ENCODE measurements around the gene RC3H2. TPM values are rescaled to one million over a fixed set of nuclear protein-coding genes. Genes with fewer than 3 reads are reported as not detected.

Gene RC3H2
- total and polyA plus RNA-seq, 2 of the 13 experiments (the other 11 are each of a cell fraction or from before 2014, with no cell fraction given) = 21.0 to 36.4 TPM

GRCh38 chr9:122936464-122936863 is 31.3 kb upstream of the RC3H2 start (continued):
- TF ChIP-seq TEAD3 (CRISPR knock-in tag; optimal IDR thresholded peaks at IDR 0.05; ENCODE audit: borderline replicate concordance) (peak; percentile 97), ZNF407 (CRISPR knock-in tag; IDR thresholded peaks at IDR 0.05; ENCODE audit: not compliant biosample characterization) (no peak), ZNF296 (CRISPR knock-in tag; conservative IDR thresholded peaks at IDR 0.05) (no peak), ZNF569 (CRISPR knock-in tag; IDR thresholded peaks at IDR 0.05; ENCODE audit: borderline replicate concordance) (0 out of 2 replicates have a peak, but pooled peaks have one; percentile 44), ZNF703 (CRISPR knock-in tag; IDR thresholded peaks at IDR 0.05; ENCODE audit: borderline replicate concordance) (no peak), ZNF629 (CRISPR knock-in tag; conservative IDR thresholded peaks at IDR 0.05) (0 out of 2 replicates have a peak, but pooled peaks have one; percentile 19), ZNF576 (CRISPR knock-in tag; IDR thresholded peaks at IDR 0.05) (no peak), MEIS2 (CRISPR knock-in tag; IDR thresholded peaks at IDR 0.05) (no peak), BCL6 (CRISPR knock-in tag; IDR thresholded peaks at IDR 0.05) (peak; percentile 78), SKI (IDR thresholded peaks at IDR 0.05; ENCODE audit: partially characterized antibody) (peak; percentile 54), ZC3H13 (CRISPR knock-in tag; IDR thresholded peaks at IDR 0.05) (no peak), ZSCAN25 (CRISPR knock-in tag; IDR thresholded peaks at IDR 0.05) (no peak), TIGD3 (CRISPR knock-in tag; IDR thresholded peaks at IDR 0.05; ENCODE audit: borderline replicate concordance) (no peak), ELF4 (CRISPR knock-in tag; IDR thresholded peaks at IDR 0.05; ENCODE audit: borderline replicate concordance) (no peak), ZNF878 (CRISPR knock-in tag; IDR thresholded peaks at IDR 0.05) (peak; percentile 67; the same call in 1 of the 2 replicates), CBX1 (IDR thresholded peaks at IDR 0.05; ENCODE audit: low read depth) (no peak), MIER3 (CRISPR knock-in tag; IDR thresholded peaks at IDR 0.05; ENCODE audit: borderline replicate concordance) (0 out of 2 replicates have a peak, but pooled peaks have one; percentile 38), PHF21A (CRISPR knock-in tag; IDR thresholded peaks at IDR 0.05) (peak; percentile 56; the same call in 1 of the 2 replicates), E2F5 (CRISPR knock-in tag; conservative IDR thresholded peaks at IDR 0.05) (no peak), PCBP1 (IDR thresholded peaks at IDR 0.05; ENCODE audit: borderline replicate concordance, low read depth, low read length) (no peak), SOX5 (CRISPR knock-in tag; IDR thresholded peaks at IDR 0.05; ENCODE audit: borderline replicate concordance) (peak; percentile 60; the same call in 1 of the 2 replicates)
